NCI-H2171 treated with DMSO at 0.1 percent for 48 hours (cell line): Measurements from ENCODE around the gene NDRG4.

Experiments
- DNase-seq: peaks from one replicate; lab custom pipeline; 2025; lab: John Stamatoyannopoulos, UW

The NDRG4 gene

DNA sequence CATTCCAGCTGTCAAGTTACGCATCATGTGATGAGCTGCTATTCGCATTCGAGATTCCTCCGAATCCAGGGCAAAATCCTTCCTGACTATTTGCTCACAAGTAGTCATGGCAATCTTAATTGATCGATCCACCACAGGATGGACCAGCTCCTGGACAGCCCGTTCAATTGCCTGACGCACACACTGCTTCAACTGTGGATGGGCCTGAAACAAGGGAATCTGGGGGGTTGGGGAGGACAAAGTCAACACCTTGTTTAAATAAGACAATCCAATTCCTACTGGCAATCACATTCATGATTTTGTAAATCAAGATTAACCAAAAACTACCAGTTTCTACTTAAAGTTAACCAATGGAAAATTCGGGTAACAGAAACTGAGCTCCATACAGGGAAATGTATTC is 43.7 kb downstream of the NDRG4 start:
- no peak for DNase-seq

DNA sequence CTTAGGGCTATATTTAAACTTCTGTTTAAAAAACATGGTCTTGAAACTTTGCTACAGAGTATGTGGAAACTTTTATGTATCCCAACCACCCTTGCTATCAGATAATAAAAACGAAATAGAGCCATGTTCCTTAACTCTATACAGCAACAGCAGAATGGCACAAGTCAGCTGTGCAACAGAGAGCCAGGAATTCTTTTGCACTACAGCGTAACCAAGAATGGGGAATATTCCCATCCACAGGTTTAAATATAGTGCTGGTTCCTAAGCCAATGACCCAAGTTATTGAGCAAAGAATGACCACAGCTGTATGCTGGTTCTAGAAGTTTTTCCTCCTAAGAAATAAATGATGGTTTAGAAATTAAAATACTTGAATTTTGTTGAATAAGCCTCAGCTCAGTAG is 48.4 kb downstream of the NDRG4 start:
- DNase-seq = no peak

DNA sequence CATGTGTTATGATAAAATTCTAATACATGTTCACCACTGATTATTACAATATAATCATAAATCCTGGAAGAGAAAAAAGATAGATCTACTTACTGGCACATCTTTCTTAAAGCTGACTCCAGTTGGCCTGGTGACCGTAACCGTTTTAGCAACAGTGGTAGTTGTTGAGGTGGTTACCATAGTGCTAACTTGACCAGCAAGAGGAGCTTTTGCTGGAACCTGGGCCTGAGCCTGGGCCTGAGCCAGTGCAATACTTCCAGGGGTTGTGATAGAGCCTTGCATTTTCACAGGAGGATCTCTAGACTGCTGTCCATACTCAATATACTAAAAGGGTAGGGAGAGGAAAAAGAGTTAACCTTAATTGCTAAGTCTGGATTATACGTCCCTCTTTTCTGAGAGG is 51.6 kb downstream of the NDRG4 start:
- no peak for DNase-seq

DNA sequence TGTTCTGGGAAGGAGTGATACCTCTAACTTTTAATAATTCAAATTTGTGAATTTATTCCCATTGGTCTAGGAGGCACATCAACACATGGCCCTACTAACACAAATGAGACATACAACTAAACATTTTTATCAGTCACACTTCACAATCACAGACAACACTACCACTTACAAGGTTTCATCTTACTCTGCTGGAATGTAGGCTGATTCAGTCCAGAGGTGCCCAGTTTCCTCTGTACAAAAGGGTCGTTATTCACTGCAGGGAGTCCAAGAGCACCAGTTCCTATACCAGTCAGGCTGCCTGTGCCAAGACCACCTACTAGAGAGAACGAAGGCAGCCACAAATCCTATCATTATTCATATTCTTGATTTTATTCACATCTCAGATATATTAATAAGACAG is 56.7 kb downstream of the NDRG4 start:
- no peak for DNase-seq
